NCI-H526 (cell line): ENCODE data around the gene RAB36.
"Not testable (repeated sequence)": the region's sequence is repeated elsewhere in the genome, so short reads cannot be mapped to it uniquely, and the experiment has no call there.

Experiments
- DNase-seq, 2 experiments: peaks; one replicate each; lab custom pipeline; 2025; lab: John Stamatoyannopoulos, UW

The RAB36 gene

GRCh38 chr22:23121000-23121421, 24.3 kb upstream of the RAB36 start:
- no peak for DNase-seq

- DNase-seq, result no peak
These were observed 23.9 kb upstream of the RAB36 start for GRCh38 chr22:23121424-23121823.

GRCh38 chr22:23122216-23122957, 22.9 kb upstream of the RAB36 start:
- no peak for DNase-seq

- no peak for DNase-seq
These were observed 22.1 kb upstream of the RAB36 start for GRCh38 chr22:23122992-23123803.

- DNase-seq, result no peak
These were observed 21.4 kb upstream of the RAB36 start for GRCh38 chr22:23123804-23124254.

- DNase-seq, result no peak
These were observed 20.4 kb upstream of the RAB36 start for GRCh38 chr22:23124611-23125511.

- no peak for DNase-seq
These were observed 19.7 kb upstream of the RAB36 start for GRCh38 chr22:23125512-23126103.

GRCh38 chr22:23126165-23127054, 18.9 kb upstream of the RAB36 start:
- no peak for DNase-seq

GRCh38 chr22:23127055-23127756, 18.1 kb upstream of the RAB36 start:
- DNase-seq, result no peak

- DNase-seq, result no peak
These were observed 17.5 kb upstream of the RAB36 start for GRCh38 chr22:23127788-23128187.

GRCh38 chr22:23128269-23129108, 16.8 kb upstream of the RAB36 start:
- DNase-seq, result peak; percentile 7 to 77

GRCh38 chr22:23129149-23129548, 16.1 kb upstream of the RAB36 start:
- no peak for DNase-seq

GRCh38 chr22:23130697-23131096, 14.6 kb upstream of the RAB36 start:
- no peak for DNase-seq

- no peak for DNase-seq
These were observed 13.3 kb upstream of the RAB36 start for GRCh38 chr22:23131931-23132330.

- DNase-seq, result no peak
These were observed 12.7 kb upstream of the RAB36 start for GRCh38 chr22:23132376-23133091.

- DNase-seq, result no peak
These were observed 11.4 kb upstream of the RAB36 start for GRCh38 chr22:23133922-23134321.

- DNase-seq, result not testable (repeated sequence)
These were observed 8.3 kb upstream of the RAB36 start for GRCh38 chr22:23136991-23137390.

- no peak for DNase-seq
These were observed 7.8 kb upstream of the RAB36 start for GRCh38 chr22:23137468-23137867.
